Measurements from ENCODE around the gene PLAC1. TPM values are rescaled to one million over a fixed set of nuclear protein-coding genes. Genes with fewer than 3 reads are reported as not detected.

PLAC1 gene
- total RNA-seq, 1 experiment from 2014 or later: not detected

DNA sequence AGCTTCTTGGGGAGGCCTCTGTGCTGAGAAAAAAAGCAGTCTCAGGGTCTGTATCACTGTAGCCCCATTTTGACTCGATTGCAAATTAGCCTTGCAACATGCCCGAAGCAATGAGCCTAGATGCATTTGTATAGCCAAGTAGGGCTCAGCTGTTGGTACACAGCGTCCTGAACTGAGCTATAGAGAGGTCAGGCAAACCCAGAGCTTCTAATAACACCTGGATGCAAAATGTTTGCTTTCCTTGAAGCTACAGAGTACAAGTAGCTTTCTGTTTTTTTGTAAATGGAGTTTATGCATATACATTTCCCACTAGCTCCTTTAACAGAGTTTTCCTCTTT lies 87.8 kb downstream of the PLAC1 start (continued):
- TF ChIP-seq, protein P1, sequence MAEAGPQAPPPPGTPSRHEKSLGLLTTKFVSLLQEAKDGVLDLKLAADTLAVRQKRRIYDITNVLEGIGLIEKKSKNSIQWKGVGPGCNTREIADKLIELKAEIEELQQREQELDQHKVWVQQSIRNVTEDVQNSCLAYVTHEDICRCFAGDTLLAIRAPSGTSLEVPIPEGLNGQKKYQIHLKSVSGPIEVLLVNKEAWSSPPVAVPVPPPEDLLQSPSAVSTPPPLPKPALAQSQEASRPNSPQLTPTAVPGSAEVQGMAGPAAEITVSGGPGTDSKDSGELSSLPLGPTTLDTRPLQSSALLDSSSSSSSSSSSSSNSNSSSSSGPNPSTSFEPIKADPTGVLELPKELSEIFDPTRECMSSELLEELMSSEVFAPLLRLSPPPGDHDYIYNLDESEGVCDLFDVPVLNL (CRISPR knock-in tag; IDR thresholded peaks at IDR 0.05; ENCODE audit: borderline replicate concordance, low read depth): no peak
- TF ChIP-seq GRHL2 (CRISPR knock-in tag; IDR thresholded peaks at IDR 0.05; ENCODE audit: insufficient replicate concordance, severe bottlenecking): no peak
- TF ChIP-seq ZNF317 (CRISPR knock-in tag; IDR thresholded peaks at IDR 0.05; ENCODE audit: borderline replicate concordance, low read depth): no peak
- no peak for TF ChIP-seq RELA (CRISPR knock-in tag; IDR thresholded peaks at IDR 0.05; ENCODE audit: borderline replicate concordance)

DNA sequence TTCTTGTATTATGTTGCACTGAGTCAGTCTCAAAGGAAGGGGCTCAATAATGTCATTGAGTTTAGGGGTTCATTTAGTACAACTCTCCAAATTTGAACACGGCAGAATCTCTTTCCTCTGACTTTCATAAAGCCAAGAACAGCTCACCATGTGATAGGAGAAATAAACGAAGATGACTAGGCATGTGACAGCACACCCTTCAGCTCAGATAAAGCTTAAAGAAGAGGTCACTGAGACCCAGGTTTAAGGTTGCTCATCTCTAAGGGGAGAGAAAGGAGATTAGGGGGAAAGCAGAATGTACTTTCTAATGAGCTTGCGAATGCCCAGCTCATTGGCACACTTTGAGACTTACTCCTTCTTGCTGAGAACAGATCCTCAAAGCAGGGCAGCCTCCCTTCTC lies 89.0 kb downstream of the PLAC1 start:
- CTCF ChIA-PET: interaction anchor here (1.0 kb wide), 1 partner anchor 195 kb away, joined by 6 read pairs; no protein-coding TSS in a partner anchor
- no peaks in the 10 kb centered on the region for H3K9me3 Mint-ChIP-seq
- no peak overlapping the region for H3K27ac Mint-ChIP-seq
- peaks cover 14% of the 10 kb centered on the region for H3K27me3 Mint-ChIP-seq (ENCODE audit: low read depth)
- no peak for ATAC-seq
- no peak for DNase-seq (ENCODE audit: low spot score)
- no peaks in the 10 kb centered on the region for H3K36me3 Mint-ChIP-seq
- POLR2A ChIA-PET: no interaction called here
- no peak overlapping the region for H3K4me3 Mint-ChIP-seq
- peaks cover 31% of the 10 kb centered on the region for H3K4me1 Mint-ChIP-seq
- no peak for TF ChIP-seq SMAD4 (CRISPR knock-in tag; IDR thresholded peaks at IDR 0.05)
- no peak for TF ChIP-seq ZNF121 (CRISPR knock-in tag; IDR thresholded peaks at IDR 0.05)
- TF ChIP-seq, protein P2, sequence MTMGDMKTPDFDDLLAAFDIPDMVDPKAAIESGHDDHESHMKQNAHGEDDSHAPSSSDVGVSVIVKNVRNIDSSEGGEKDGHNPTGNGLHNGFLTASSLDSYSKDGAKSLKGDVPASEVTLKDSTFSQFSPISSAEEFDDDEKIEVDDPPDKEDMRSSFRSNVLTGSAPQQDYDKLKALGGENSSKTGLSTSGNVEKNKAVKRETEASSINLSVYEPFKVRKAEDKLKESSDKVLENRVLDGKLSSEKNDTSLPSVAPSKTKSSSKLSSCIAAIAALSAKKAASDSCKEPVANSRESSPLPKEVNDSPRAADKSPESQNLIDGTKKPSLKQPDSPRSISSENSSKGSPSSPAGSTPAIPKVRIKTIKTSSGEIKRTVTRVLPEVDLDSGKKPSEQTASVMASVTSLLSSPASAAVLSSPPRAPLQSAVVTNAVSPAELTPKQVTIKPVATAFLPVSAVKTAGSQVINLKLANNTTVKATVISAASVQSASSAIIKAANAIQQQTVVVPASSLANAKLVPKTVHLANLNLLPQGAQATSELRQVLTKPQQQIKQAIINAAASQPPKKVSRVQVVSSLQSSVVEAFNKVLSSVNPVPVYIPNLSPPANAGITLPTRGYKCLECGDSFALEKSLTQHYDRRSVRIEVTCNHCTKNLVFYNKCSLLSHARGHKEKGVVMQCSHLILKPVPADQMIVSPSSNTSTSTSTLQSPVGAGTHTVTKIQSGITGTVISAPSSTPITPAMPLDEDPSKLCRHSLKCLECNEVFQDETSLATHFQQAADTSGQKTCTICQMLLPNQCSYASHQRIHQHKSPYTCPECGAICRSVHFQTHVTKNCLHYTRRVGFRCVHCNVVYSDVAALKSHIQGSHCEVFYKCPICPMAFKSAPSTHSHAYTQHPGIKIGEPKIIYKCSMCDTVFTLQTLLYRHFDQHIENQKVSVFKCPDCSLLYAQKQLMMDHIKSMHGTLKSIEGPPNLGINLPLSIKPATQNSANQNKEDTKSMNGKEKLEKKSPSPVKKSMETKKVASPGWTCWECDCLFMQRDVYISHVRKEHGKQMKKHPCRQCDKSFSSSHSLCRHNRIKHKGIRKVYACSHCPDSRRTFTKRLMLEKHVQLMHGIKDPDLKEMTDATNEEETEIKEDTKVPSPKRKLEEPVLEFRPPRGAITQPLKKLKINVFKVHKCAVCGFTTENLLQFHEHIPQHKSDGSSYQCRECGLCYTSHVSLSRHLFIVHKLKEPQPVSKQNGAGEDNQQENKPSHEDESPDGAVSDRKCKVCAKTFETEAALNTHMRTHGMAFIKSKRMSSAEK (CRISPR knock-in tag; IDR thresholded peaks at IDR 0.05; ENCODE audit: borderline replicate concordance): no peak
- no peak for TF ChIP-seq SOX15 (CRISPR knock-in tag; IDR thresholded peaks at IDR 0.05)
- TF ChIP-seq OVOL2 (CRISPR knock-in tag; IDR thresholded peaks at IDR 0.05; ENCODE audit: borderline replicate concordance): no peak
- TF ChIP-seq ZNF317 (CRISPR knock-in tag; IDR thresholded peaks at IDR 0.05; ENCODE audit: borderline replicate concordance, low read depth): no peak
- TF ChIP-seq, protein P3, sequence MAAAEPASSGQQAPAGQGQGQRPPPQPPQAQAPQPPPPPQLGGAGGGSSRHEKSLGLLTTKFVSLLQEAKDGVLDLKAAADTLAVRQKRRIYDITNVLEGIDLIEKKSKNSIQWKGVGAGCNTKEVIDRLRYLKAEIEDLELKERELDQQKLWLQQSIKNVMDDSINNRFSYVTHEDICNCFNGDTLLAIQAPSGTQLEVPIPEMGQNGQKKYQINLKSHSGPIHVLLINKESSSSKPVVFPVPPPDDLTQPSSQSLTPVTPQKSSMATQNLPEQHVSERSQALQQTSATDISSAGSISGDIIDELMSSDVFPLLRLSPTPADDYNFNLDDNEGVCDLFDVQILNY (CRISPR knock-in tag; IDR thresholded peaks at IDR 0.05): no peak
- TF ChIP-seq, protein P4, sequence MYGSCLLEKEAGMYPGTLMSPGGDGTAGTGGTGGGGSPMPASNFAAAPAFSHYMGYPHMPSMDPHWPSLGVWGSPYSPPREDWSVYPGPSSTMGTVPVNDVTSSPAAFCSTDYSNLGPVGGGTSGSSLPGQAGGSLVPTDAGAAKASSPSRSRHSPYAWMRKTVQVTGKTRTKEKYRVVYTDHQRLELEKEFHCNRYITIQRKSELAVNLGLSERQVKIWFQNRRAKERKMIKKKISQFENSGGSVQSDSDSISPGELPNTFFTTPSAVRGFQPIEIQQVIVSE (CRISPR knock-in tag; IDR thresholded peaks at IDR 0.05; ENCODE audit: borderline replicate concordance): no peak
- TF ChIP-seq PRRX2 (CRISPR knock-in tag; IDR thresholded peaks at IDR 0.05): no peak
- TF ChIP-seq EMX1 (CRISPR knock-in tag; IDR thresholded peaks at IDR 0.05): no peak
- TF ChIP-seq, protein P5, sequence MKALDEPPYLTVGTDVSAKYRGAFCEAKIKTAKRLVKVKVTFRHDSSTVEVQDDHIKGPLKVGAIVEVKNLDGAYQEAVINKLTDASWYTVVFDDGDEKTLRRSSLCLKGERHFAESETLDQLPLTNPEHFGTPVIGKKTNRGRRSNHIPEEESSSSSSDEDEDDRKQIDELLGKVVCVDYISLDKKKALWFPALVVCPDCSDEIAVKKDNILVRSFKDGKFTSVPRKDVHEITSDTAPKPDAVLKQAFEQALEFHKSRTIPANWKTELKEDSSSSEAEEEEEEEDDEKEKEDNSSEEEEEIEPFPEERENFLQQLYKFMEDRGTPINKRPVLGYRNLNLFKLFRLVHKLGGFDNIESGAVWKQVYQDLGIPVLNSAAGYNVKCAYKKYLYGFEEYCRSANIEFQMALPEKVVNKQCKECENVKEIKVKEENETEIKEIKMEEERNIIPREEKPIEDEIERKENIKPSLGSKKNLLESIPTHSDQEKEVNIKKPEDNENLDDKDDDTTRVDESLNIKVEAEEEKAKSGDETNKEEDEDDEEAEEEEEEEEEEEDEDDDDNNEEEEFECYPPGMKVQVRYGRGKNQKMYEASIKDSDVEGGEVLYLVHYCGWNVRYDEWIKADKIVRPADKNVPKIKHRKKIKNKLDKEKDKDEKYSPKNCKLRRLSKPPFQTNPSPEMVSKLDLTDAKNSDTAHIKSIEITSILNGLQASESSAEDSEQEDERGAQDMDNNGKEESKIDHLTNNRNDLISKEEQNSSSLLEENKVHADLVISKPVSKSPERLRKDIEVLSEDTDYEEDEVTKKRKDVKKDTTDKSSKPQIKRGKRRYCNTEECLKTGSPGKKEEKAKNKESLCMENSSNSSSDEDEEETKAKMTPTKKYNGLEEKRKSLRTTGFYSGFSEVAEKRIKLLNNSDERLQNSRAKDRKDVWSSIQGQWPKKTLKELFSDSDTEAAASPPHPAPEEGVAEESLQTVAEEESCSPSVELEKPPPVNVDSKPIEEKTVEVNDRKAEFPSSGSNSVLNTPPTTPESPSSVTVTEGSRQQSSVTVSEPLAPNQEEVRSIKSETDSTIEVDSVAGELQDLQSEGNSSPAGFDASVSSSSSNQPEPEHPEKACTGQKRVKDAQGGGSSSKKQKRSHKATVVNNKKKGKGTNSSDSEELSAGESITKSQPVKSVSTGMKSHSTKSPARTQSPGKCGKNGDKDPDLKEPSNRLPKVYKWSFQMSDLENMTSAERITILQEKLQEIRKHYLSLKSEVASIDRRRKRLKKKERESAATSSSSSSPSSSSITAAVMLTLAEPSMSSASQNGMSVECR (CRISPR knock-in tag; IDR thresholded peaks at IDR 0.05; ENCODE audit: borderline replicate concordance): no peak
- TF ChIP-seq, protein P6, sequence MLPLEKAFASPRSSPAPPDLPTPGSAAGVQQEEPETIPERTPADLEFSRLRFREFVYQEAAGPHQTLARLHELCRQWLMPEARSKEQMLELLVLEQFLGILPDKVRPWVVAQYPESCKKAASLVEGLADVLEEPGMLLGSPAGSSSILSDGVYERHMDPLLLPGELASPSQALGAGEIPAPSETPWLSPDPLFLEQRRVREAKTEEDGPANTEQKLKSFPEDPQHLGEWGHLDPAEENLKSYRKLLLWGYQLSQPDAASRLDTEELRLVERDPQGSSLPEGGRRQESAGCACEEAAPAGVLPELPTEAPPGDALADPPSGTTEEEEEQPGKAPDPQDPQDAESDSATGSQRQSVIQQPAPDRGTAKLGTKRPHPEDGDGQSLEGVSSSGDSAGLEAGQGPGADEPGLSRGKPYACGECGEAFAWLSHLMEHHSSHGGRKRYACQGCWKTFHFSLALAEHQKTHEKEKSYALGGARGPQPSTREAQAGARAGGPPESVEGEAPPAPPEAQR (CRISPR knock-in tag; IDR thresholded peaks at IDR 0.05): no peak
- TF ChIP-seq, protein P7, sequence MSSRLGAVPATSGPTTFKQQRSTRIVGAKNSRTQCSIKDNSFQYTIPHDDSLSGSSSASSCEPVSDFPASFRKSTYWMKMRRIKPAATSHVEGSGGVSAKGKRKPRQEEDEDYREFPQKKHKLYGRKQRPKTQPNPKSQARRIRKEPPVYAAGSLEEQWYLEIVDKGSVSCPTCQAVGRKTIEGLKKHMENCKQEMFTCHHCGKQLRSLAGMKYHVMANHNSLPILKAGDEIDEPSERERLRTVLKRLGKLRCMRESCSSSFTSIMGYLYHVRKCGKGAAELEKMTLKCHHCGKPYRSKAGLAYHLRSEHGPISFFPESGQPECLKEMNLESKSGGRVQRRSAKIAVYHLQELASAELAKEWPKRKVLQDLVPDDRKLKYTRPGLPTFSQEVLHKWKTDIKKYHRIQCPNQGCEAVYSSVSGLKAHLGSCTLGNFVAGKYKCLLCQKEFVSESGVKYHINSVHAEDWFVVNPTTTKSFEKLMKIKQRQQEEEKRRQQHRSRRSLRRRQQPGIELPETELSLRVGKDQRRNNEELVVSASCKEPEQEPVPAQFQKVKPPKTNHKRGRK (CRISPR knock-in tag; IDR thresholded peaks at IDR 0.05; ENCODE audit: borderline replicate concordance): no peak
- TF ChIP-seq ZNF263 (CRISPR knock-in tag; IDR thresholded peaks at IDR 0.05; ENCODE audit: low read depth): no peak
- TF ChIP-seq GTF2I (CRISPR knock-in tag; conservative IDR thresholded peaks at IDR 0.05): no peak
- TF ChIP-seq ZNF423 (CRISPR knock-in tag; IDR thresholded peaks at IDR 0.05): no peak
- TF ChIP-seq ZNF138 (CRISPR knock-in tag; conservative IDR thresholded peaks at IDR 0.05): no peak

Data from WTC11 (cell line).